CD4-positive, alpha-beta T cell (primary cell): ENCODE results near the gene RAB11FIP3. TPM values are rescaled to one million over a fixed set of nuclear protein-coding genes. Genes with fewer than 3 reads are reported as not detected.

Source experiments
- ATAC-seq: fragments of 200-7000 bp; cut with Tn5 transposase; one replicate; pipeline ENCODE4 v1.10.0; 2022; ENCODE audit warnings: mild to moderate bottlenecking; ENCODE audit not compliant: poor library complexity
- CTCF ChIA-PET: fragments of 350-600 bp; sonication (Branson Sonifier 250); formaldehyde crosslinking; loops from one replicate; lab custom pipeline; 2021; ENCODE audit warnings: antibody characterized with exemption, inconsistent platforms; lab: Charles Lee
- POLR2A ChIA-PET: fragments of 350-600 bp; sonication (Branson Sonifier 250); formaldehyde crosslinking; loops from one replicate; lab custom pipeline; 2021; ENCODE audit warnings: antibody characterized with exemption, inconsistent platforms; lab: Charles Lee
- DNase-seq, 14 experiments: peaks; one replicate each; pipeline ENCODE4 v3.0.0-alpha.2; 2013 to 2020; ENCODE audit warnings: mixed read lengths in 2 of 14
- H3K27ac ChIP-seq, 2 donors: one replicate each; pipeline versions ENCODE4 v1.5.1 to v1.7.0; 2013; ENCODE audit warnings: low read length in 2 of 2, low read depth in 1 of 2, mild to moderate bottlenecking in 1 of 2
- H3K27me3 ChIP-seq, 2 experiments: 1 replicate in 1 of 2; 2 replicates in 1 of 2; pipeline versions ENCODE4 v1.6.1 to v1.7.0; 2013; ENCODE audit warnings: low read length in 2 of 2, control low read depth in 1 of 2, mild to moderate bottlenecking in 1 of 2, moderate library complexity in 1 of 2; ENCODE audit not compliant: insufficient read depth in 2 of 2, control insufficient read depth in 1 of 2
- H3K36me3 ChIP-seq: one replicate; pipeline ENCODE4 v1.6.1; 2013; ENCODE audit warnings: low read length, control low read depth; ENCODE audit not compliant: insufficient read depth
- H3K4me1 ChIP-seq: one replicate; pipeline ENCODE4 v1.6.1; 2013; ENCODE audit warnings: low read length, control low read depth; ENCODE audit not compliant: insufficient read depth
- H3K4me3 ChIP-seq: one replicate; pipeline ENCODE4 v1.5.1; 2013; ENCODE audit warnings: mild to moderate bottlenecking, low read length, moderate library complexity
- H3K9me3 ChIP-seq, 2 experiments: 1 replicate in 1 of 2; 2 replicates in 1 of 2; pipeline versions ENCODE4 v1.6.1 to v1.7.0; 2013; ENCODE audit warnings: low read length in 2 of 2, mild to moderate bottlenecking in 2 of 2, control low read depth in 1 of 2, moderate library complexity in 1 of 2; ENCODE audit not compliant: control insufficient read depth in 1 of 2, insufficient read depth in 1 of 2
- H3K27ac Mint-ChIP-seq: one replicate; pipeline ENCODE4 v1.8.0; 2020; ENCODE audit warnings: mixed read lengths
- H3K27me3 Mint-ChIP-seq: one replicate; pipeline ENCODE4 v1.8.0; 2021; ENCODE audit warnings: mixed read lengths
- H3K36me3 Mint-ChIP-seq: one replicate; pipeline ENCODE4 v1.8.0; 2021; ENCODE audit warnings: low read depth, mixed read lengths
- H3K4me1 Mint-ChIP-seq: one replicate; pipeline ENCODE4 v1.8.0; 2021; ENCODE audit warnings: low read depth, mixed read lengths
- H3K4me3 Mint-ChIP-seq: one replicate; pipeline ENCODE4 v1.8.0; 2020; ENCODE audit warnings: mild to moderate bottlenecking, mixed read lengths
- H3K9me3 Mint-ChIP-seq: one replicate; pipeline ENCODE4 v1.8.0; 2020; ENCODE audit warnings: mixed read lengths
- CTCF ChIP-seq: fragments of 200-600 bp; IDR thresholded peaks from one replicate; pipeline ENCODE4 v1.8.0; 2022; ENCODE audit warnings: antibody characterized with exemption, mild to moderate bottlenecking
- intact Hi-C, 2 experiments: fragments of 100-400 bp; cut with DNase I in 1 of 2; cut with micrococcal nuclease in 1 of 2; formaldehyde crosslinking; loops; one replicate each; pipeline versions ENCODE4 v1.15.1 to v1.9.0; 2023 to 2025; cut with DNase I, micrococcal nuclease
- total RNA-seq, 174 experiments: library from RNA in 2 of 174; stranded (reverse) in 2 of 174; gene quantifications; one replicate each; pipeline ENCODE4 v1.2.3 and lab custom pipeline; 2021 to 2026

RAB11FIP3 gene
- total RNA-seq, 2 experiments from 2014 or later: 28.4 to 29.0 TPM

GRCh38 chr16:499924-500323 lies 74.5 kb downstream of the RAB11FIP3 start:
- Mint-ChIP-seq H3K4me3 (no peak overlapping the region), H3K9me3 (no peaks in the 10 kb centered on the region), H3K36me3 (peaks cover 4% of the 10 kb centered on the region), H3K4me1 (no peaks in the 10 kb centered on the region), H3K27ac (no peak overlapping the region), H3K27me3 (no peaks in the 10 kb centered on the region)
- Histone ChIP-seq H3K36me3 (no peaks in the 10 kb centered on the region), H3K4me1 (no peaks in the 10 kb centered on the region), H3K27me3 (no peaks in the 10 kb centered on the region), H3K27ac (no peak overlapping the region), H3K9me3 (no peaks in the 10 kb centered on the region), H3K4me3 (no peak overlapping the region)
- DNase-seq: no peak
- intact Hi-C loops: no loop called here
- ChIA-PET POLR2A (no interaction called here), CTCF (no interaction called here)
- no peak for TF ChIP-seq CTCF
- ATAC-seq: no peak

- Mint-ChIP-seq H3K4me1 (no peaks in the 10 kb centered on the region), H3K27me3 (no peaks in the 10 kb centered on the region), H3K4me3 (no peak overlapping the region), H3K36me3 (peaks cover 4% of the 10 kb centered on the region), H3K9me3 (no peaks in the 10 kb centered on the region), H3K27ac (no peak overlapping the region)
- no peak for ATAC-seq
- no peak for TF ChIP-seq CTCF
- ChIA-PET POLR2A (interaction anchor here (0.6 kb wide), 1 partner anchor 34 kb away, joined by 3 read pairs; no protein-coding TSS in a partner anchor), CTCF (no interaction called here)
- Histone ChIP-seq H3K27me3 (no peaks in the 10 kb centered on the region), H3K9me3 (no peaks in the 10 kb centered on the region), H3K36me3 (no peaks in the 10 kb centered on the region), H3K4me3 (no peak overlapping the region), H3K4me1 (no peaks in the 10 kb centered on the region), H3K27ac (no peak overlapping the region)
- DNase-seq: no peak
- intact Hi-C loops: no loop called here
Measured at GRCh38 chr16:500709-501108, 75.3 kb downstream of the RAB11FIP3 start.

- Histone ChIP-seq H3K9me3 (no peaks in the 10 kb centered on the region), H3K36me3 (no peaks in the 10 kb centered on the region), H3K27ac (no peak overlapping the region), H3K4me3 (no peak overlapping the region), H3K27me3 (no peaks in the 10 kb centered on the region), H3K4me1 (no peaks in the 10 kb centered on the region)
- CTCF ChIA-PET: no interaction called here
- Mint-ChIP-seq H3K27ac (no peak overlapping the region), H3K27me3 (no peaks in the 10 kb centered on the region), H3K9me3 (no peaks in the 10 kb centered on the region), H3K4me3 (no peak overlapping the region), H3K4me1 (no peaks in the 10 kb centered on the region), H3K36me3 (peaks cover 4% of the 10 kb centered on the region)
- TF ChIP-seq CTCF: no peak
- no peak for ATAC-seq
- POLR2A ChIA-PET: no interaction called here
- no peak for DNase-seq
- intact Hi-C loops: no loop called here
Measured at GRCh38 chr16:502179-502943, 76.9 kb downstream of the RAB11FIP3 start.
